Muscle layer of colon (tissue), 2 donors: ENCODE results near the gene MINPP1.

Experiments
- H3K27ac ChIP-seq: one replicate; pipeline ENCODE4 v1.7.0; 2013; ENCODE audit warnings: low read depth, mild to moderate bottlenecking, low read length, moderate library complexity
- H3K27me3 ChIP-seq, 2 donors: one replicate each; pipeline ENCODE4 v1.7.0; 2013; ENCODE audit warnings: low read length in 2 of 2, mild to moderate bottlenecking in 2 of 2; ENCODE audit not compliant: insufficient read depth in 2 of 2, control insufficient read depth in 1 of 2
- H3K36me3 ChIP-seq: one replicate; pipeline ENCODE4 v1.7.0; 2013; ENCODE audit warnings: mild to moderate bottlenecking, low read length; ENCODE audit not compliant: insufficient read depth
- H3K4me1 ChIP-seq: one replicate; pipeline ENCODE4 v1.7.0; 2013; ENCODE audit warnings: mild to moderate bottlenecking, low read length; ENCODE audit not compliant: insufficient read depth
- H3K4me3 ChIP-seq, 2 donors: one replicate each; pipeline ENCODE4 v1.7.0; 2013; ENCODE audit warnings: low read length in 2 of 2, low read depth in 1 of 2, mild to moderate bottlenecking in 1 of 2, moderate library complexity in 1 of 2
- H3K9ac ChIP-seq: one replicate; pipeline ENCODE4 v1.7.0; 2013; ENCODE audit warnings: low read length
- H3K9me3 ChIP-seq: one replicate; pipeline ENCODE4 v1.7.0; 2013; ENCODE audit warnings: mild to moderate bottlenecking, low read length
- donor health status: abdominal sarcoma.
- donor health status: Adenocarcinoma of cecum.

The MINPP1 gene

DNA sequence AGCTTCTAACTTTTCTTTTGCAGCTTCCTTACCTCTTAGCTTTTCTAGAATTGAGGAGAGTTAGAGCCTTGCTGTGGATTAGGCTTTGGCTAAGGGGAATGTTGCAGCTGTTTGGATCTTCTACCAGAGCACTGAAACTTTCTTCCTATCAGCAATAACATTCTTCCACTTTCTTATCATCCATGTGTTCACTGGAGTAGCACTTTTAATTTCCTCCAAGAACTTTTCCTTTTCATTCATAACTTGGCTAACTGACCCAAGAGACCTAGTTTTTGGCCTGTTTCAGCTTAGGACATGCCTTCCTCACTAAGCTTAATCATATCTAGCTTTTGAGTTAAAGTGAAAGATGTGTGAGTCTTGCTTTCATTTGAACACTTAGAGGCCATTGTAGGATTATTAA, 19.6 kb downstream of the MINPP1 start:
- Histone ChIP-seq H3K27me3 (no peaks in the 10 kb centered on the region), H3K4me1 (peaks cover 4% of the 10 kb centered on the region), H3K9me3 (no peaks in the 10 kb centered on the region), H3K9ac (no peak overlapping the region), H3K36me3 (peaks cover 3% of the 10 kb centered on the region), H3K4me3 (no peak overlapping the region), H3K27ac (no peak overlapping the region)

GRCh38 chr10:87531908-87532622, 27.4 kb downstream of the MINPP1 start:
- H3K27ac ChIP-seq = no peak overlapping the region
- no peaks in the 10 kb centered on the region for H3K36me3 ChIP-seq
- no peaks in the 10 kb centered on the region for H3K4me1 ChIP-seq
- H3K27me3 ChIP-seq = no peaks in the 10 kb centered on the region
- H3K9ac ChIP-seq = no peak overlapping the region
- H3K4me3 ChIP-seq = no peak overlapping the region
- H3K9me3 ChIP-seq = no peaks in the 10 kb centered on the region

DNA sequence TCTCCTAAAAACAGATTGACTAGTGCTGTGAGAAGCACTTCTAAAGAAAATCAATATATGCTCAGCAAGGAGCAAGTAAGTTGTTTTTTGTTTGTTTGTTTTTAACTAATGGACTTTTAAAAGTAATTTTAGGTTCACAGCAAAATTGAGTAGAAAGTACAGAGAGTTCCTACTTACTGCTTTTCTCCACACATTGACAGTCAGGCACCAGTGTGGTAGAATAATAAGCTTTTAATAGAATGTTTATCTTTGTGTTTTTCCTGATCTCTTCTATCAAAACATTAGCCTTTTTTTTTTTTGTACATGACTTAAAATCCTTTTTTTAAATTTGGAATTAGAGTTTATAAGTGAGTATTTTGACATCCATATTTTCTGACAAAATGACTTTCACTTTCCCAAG, 28.0 kb downstream of the MINPP1 start:
- Histone ChIP-seq H3K27ac (no peak overlapping the region), H3K4me3 (no peak overlapping the region), H3K36me3 (no peaks in the 10 kb centered on the region), H3K4me1 (no peaks in the 10 kb centered on the region), H3K9ac (no peak overlapping the region), H3K9me3 (no peaks in the 10 kb centered on the region), H3K27me3 (no peaks in the 10 kb centered on the region)

DNA sequence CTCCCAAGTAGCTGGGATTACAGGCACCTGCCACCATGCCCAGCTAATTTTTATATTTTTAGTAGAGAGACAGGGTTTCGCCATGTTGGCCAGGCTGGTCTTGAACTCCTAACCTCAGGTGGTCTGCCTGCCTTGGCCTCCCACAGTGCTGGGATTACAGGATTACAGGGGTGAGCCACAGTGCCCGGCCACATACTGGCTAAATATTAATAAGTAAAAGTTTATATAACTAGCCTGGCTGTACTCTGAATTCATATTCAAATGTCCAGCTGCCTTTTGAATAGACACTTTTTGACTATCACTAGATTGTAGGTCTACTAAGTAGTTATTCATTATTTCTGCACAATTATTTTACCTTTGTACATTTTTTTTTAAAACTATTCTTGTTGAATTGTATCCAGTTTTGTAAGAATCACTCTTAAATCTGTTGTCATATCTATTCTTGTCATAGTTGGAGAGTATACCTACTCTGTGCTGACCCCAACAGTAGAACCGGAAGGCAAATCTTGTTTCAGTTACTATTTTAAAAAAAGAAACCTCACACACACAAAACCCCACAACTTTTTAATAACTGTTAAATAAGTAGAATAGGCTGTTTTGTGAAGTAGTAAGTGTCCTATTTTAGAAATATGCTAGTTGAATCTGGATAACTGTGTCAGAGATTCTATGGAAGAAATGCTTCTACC, 29.6 kb downstream of the MINPP1 start:
- H3K36me3 ChIP-seq = no peaks in the 10 kb centered on the region
- H3K9me3 ChIP-seq = no peaks in the 10 kb centered on the region
- H3K4me1 ChIP-seq = no peaks in the 10 kb centered on the region
- H3K4me3 ChIP-seq = no peak overlapping the region
- H3K27me3 ChIP-seq = no peaks in the 10 kb centered on the region
- no peak overlapping the region for H3K9ac ChIP-seq
- no peak overlapping the region for H3K27ac ChIP-seq

GRCh38 chr10:87538092-87539015, 33.7 kb downstream of the MINPP1 start:
- no peaks in the 10 kb centered on the region for H3K9me3 ChIP-seq
- no peaks in the 10 kb centered on the region for H3K27me3 ChIP-seq
- no peak overlapping the region for H3K9ac ChIP-seq
- peaks cover 7% of the 10 kb centered on the region for H3K36me3 ChIP-seq
- H3K4me3 ChIP-seq = no peak overlapping the region
- H3K27ac ChIP-seq = no peak overlapping the region
- no peaks in the 10 kb centered on the region for H3K4me1 ChIP-seq

DNA sequence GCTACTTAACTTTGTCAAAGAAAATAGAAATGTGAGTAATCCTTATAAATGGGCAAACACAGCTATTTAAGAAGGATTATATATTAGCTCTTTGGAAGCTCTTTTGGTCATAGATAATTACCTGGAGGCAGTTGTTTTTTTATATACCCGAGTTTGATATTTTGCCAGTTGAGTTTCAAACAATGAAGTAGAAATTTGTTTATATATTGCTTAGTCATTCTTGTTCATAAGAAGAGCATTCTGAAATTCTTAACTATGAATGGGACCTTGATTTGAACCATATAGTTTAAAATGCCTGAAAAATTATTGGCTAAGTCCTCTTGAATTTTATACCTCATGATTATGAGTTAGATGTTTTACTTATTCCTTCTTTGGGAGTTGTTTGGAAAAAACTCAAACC, 36.4 kb downstream of the MINPP1 start:
- Histone ChIP-seq H3K4me3 (no peak overlapping the region), H3K27ac (no peak overlapping the region), H3K27me3 (no peaks in the 10 kb centered on the region), H3K9ac (no peak overlapping the region), H3K4me1 (no peaks in the 10 kb centered on the region), H3K9me3 (no peaks in the 10 kb centered on the region), H3K36me3 (peaks cover 7% of the 10 kb centered on the region)

DNA sequence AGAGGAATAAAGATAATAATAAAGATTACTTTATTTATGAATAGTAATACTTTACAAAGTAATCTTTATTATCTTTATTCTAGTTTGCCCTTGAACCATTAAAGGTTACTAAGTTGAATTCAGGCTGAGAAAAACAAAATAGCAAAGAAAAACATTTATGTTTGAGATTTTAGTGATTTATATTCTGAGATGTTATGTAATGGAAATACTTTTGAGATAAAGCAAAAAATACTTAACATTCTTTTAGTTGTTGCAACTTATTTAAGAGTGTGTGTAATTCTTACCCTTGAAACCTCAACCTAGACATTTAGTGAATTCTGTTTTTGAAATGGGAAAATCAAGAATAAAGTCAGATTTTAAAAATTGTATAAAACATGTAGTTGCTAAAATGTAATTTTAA, 40.0 kb downstream of the MINPP1 start:
- no peaks in the 10 kb centered on the region for H3K27me3 ChIP-seq
- H3K36me3 ChIP-seq = peaks cover 7% of the 10 kb centered on the region
- no peaks in the 10 kb centered on the region for H3K9me3 ChIP-seq
- no peak overlapping the region for H3K9ac ChIP-seq
- no peak overlapping the region for H3K27ac ChIP-seq
- H3K4me1 ChIP-seq = no peaks in the 10 kb centered on the region
- no peak overlapping the region for H3K4me3 ChIP-seq

GRCh38 chr10:87545783-87546182, 41.1 kb downstream of the MINPP1 start:
- H3K9me3 ChIP-seq = no peaks in the 10 kb centered on the region
- H3K4me1 ChIP-seq = no peaks in the 10 kb centered on the region
- H3K36me3 ChIP-seq = peaks cover 7% of the 10 kb centered on the region
- H3K9ac ChIP-seq = no peak overlapping the region
- H3K4me3 ChIP-seq = no peak overlapping the region
- no peaks in the 10 kb centered on the region for H3K27me3 ChIP-seq
- no peak overlapping the region for H3K27ac ChIP-seq

DNA sequence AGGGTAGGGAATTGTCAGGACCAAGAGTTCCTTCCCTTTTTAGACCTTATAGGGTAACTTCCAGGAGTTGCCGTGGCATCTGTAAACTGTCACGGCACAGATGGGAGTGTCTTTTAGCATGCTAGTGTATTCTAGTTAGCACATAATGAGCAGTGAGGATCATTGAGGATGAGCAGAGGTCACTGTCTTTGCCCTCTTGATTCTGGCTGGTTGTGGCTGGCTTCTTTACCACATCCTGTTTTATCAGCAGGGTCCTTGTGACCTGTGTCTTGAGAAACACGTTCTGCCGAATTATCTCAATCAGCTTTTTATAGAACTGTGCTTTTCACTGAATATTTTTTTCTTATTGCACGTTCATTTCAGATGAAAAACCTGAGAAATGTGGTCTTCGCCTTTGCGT, 41.5 kb downstream of the MINPP1 start:
- Histone ChIP-seq H3K9me3 (no peaks in the 10 kb centered on the region), H3K27me3 (no peaks in the 10 kb centered on the region), H3K4me3 (no peak overlapping the region), H3K4me1 (no peaks in the 10 kb centered on the region), H3K36me3 (peaks cover 7% of the 10 kb centered on the region), H3K27ac (no peak overlapping the region), H3K9ac (no peak overlapping the region)

- H3K27ac ChIP-seq = no peak overlapping the region
- no peaks in the 10 kb centered on the region for H3K4me1 ChIP-seq
- H3K9ac ChIP-seq = no peak overlapping the region
- no peaks in the 10 kb centered on the region for H3K9me3 ChIP-seq
- H3K36me3 ChIP-seq = peaks cover 8% of the 10 kb centered on the region
- no peaks in the 10 kb centered on the region for H3K27me3 ChIP-seq
- H3K4me3 ChIP-seq = no peak overlapping the region
Observed at GRCh38 chr10:87546971-87547413, 42.3 kb downstream of the MINPP1 start.

DNA sequence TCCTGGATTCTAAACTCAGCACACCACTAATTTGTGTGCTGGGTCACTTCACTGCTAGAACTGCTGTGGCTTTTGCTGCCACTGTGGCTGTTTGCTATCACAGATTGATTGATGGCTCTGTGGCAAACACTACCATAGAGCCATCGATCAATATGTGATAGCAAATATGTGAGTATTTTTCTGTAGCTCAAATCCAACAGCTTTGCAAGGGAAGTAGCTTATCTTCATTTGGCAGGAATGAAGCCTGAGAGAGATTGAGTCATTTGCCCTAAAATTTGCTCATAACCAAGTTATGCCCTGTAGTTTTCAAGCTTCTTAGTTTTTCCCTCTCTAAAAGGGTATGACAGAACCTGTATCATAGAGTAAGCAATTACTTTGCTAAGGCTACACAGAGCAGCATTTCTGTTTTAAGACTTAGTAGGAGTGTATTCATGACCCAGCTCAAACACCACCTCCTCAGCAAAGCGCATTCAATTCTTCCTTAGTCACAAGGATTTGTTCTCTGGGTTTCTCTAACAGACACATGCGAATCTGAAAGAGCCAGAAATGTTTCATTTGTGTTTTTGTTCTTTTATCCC, 43.1 kb downstream of the MINPP1 start:
- no peak overlapping the region for H3K4me3 ChIP-seq
- H3K4me1 ChIP-seq = no peaks in the 10 kb centered on the region
- H3K9ac ChIP-seq = no peak overlapping the region
- peaks cover 10% of the 10 kb centered on the region for H3K36me3 ChIP-seq
- no peaks in the 10 kb centered on the region for H3K27me3 ChIP-seq
- no peaks in the 10 kb centered on the region for H3K9me3 ChIP-seq
- H3K27ac ChIP-seq = no peak overlapping the region
